ENCODE measurements around the gene FRS3.
A peak's percentile ranks its signal among the peaks of the same experiment; 100 is the strongest.

FRS3 gene

GRCh38 chr6:41757931-41758640 lies 21.6 kb downstream of the FRS3 start:
- H4K20me1 ChIP-seq: no peaks in the 10 kb centered on the region
- no peaks in the 10 kb centered on the region for H3K36me3 ChIP-seq
- H3K4me1 ChIP-seq: peaks cover 7 to 41% (median 26%) of the 10 kb centered on the region in 10 experiments; a peak in 17 of 20 replicates
- no peak overlapping the region for H3K27ac ChIP-seq
- no peaks in the 10 kb centered on the region for H3K27me3 ChIP-seq
- peak overlapping the region in 7 of 11 experiments; percentile 63 to 80 (median 75); a peak in 10 of 22 replicates for H3K4me2 ChIP-seq
- H3K4me3 ChIP-seq: no peak overlapping the region
- no peaks in the 10 kb centered on the region for H3K9me3 ChIP-seq (replicated peaks in 1 of 11)
- peak overlapping the region in 1 of 11 experiments; percentile 24; a peak in 1 of 22 replicates for H3K9ac ChIP-seq
- TF ChIP-seq Cebpa-rat (IDR thresholded peaks at IDR 0.05): no peak

GRCh38 chr6:41757271-41757670 lies 22.4 kb downstream of the FRS3 start:
- H3K27ac ChIP-seq: no peak overlapping the region
- no peaks in the 10 kb centered on the region for H3K27me3 ChIP-seq
- no peaks in the 10 kb centered on the region for H3K9me3 ChIP-seq (replicated peaks in 1 of 11)
- peak overlapping the region in 1 of 11 experiments; percentile 24; a peak in 1 of 22 replicates for H3K9ac ChIP-seq
- peaks cover 7 to 41% (median 26%) of the 10 kb centered on the region in 10 experiments; a peak in 17 of 20 replicates for H3K4me1 ChIP-seq
- no peaks in the 10 kb centered on the region for H3K36me3 ChIP-seq
- H3K4me3 ChIP-seq: no peak overlapping the region
- no peak for TF ChIP-seq Cebpa-rat (IDR thresholded peaks at IDR 0.05)
- no peaks in the 10 kb centered on the region for H4K20me1 ChIP-seq
- H3K4me2 ChIP-seq: peak overlapping the region in 8 of 11 experiments; percentile 44 to 80 (median 74); a peak in 16 of 22 replicates

- H3K4me2 ChIP-seq: peak overlapping the region; percentile 44 to 80 (median 72)
- H4K20me1 ChIP-seq: no peaks in the 10 kb centered on the region
- no peaks in the 10 kb centered on the region for H3K27me3 ChIP-seq
- TF ChIP-seq Cebpa-rat (IDR thresholded peaks at IDR 0.05): no peak
- no peak overlapping the region for H3K4me3 ChIP-seq
- H3K9ac ChIP-seq: peak overlapping the region in 3 of 11 experiments; percentile 19 to 30 (median 24); a peak in 5 of 22 replicates
- H3K4me1 ChIP-seq: peaks cover 7 to 41% (median 26%) of the 10 kb centered on the region in 10 experiments; a peak in 17 of 20 replicates
- H3K36me3 ChIP-seq: no peaks in the 10 kb centered on the region
- peak overlapping the region in 2 of 11 experiments; percentile 21 to 22; a peak in 2 of 22 replicates for H3K27ac ChIP-seq
- H3K9me3 ChIP-seq (replicated peaks in 1 of 11): no peaks in the 10 kb centered on the region
Measured at GRCh38 chr6:41756354-41756753, 23.3 kb downstream of the FRS3 start.

- peak overlapping the region; percentile 44 to 80 (median 72); a peak in 20 of 22 replicates for H3K4me2 ChIP-seq
- no peaks in the 10 kb centered on the region for H3K36me3 ChIP-seq
- TF ChIP-seq Cebpa-rat (IDR thresholded peaks at IDR 0.05): no peak
- no peak overlapping the region for H3K4me3 ChIP-seq
- H3K27me3 ChIP-seq: no peaks in the 10 kb centered on the region
- H3K27ac ChIP-seq: peak overlapping the region in 1 of 11 experiments; percentile 22; a peak in 1 of 22 replicates
- H3K4me1 ChIP-seq: peaks cover 7 to 41% (median 26%) of the 10 kb centered on the region in 10 experiments; a peak in 17 of 20 replicates
- H4K20me1 ChIP-seq: no peaks in the 10 kb centered on the region
- H3K9me3 ChIP-seq (replicated peaks in 1 of 11): no peaks in the 10 kb centered on the region
- H3K9ac ChIP-seq: peak overlapping the region in 1 of 11 experiments; percentile 19; a peak in 1 of 22 replicates
Measured at GRCh38 chr6:41755895-41756294, 23.8 kb downstream of the FRS3 start.

GRCh38 chr6:41750374-41750773 lies 29.3 kb downstream of the FRS3 start:
- Histone ChIP-seq H3K36me3 (no peaks in the 10 kb centered on the region), H3K27ac (no peak overlapping the region), H3K4me3 (no peak overlapping the region), H3K4me2 (no peak overlapping the region), H3K27me3 (no peaks in the 10 kb centered on the region), H3K9ac (no peak overlapping the region), H3K4me1 (no peaks in the 10 kb centered on the region), H4K20me1 (no peaks in the 10 kb centered on the region), H3K9me3 (replicated peaks in 1 of 11) (no peaks in the 10 kb centered on the region)
- no peak for TF ChIP-seq Cebpa-rat (IDR thresholded peaks at IDR 0.05)

GRCh38 chr6:41748542-41748941 lies 31.2 kb downstream of the FRS3 start:
- no peaks in the 10 kb centered on the region for H3K27me3 ChIP-seq
- TF ChIP-seq Cebpa-rat (IDR thresholded peaks at IDR 0.05): no peak
- no peak overlapping the region for H3K4me3 ChIP-seq
- H3K36me3 ChIP-seq: no peaks in the 10 kb centered on the region
- H3K9me3 ChIP-seq (replicated peaks in 1 of 11): no peaks in the 10 kb centered on the region
- no peaks in the 10 kb centered on the region for H4K20me1 ChIP-seq
- peaks cover 0 to 7% (median 0%) of the 10 kb centered on the region in 10 experiments; a peak in 2 of 20 replicates for H3K4me1 ChIP-seq
- no peak overlapping the region for H3K4me2 ChIP-seq
- H3K27ac ChIP-seq: no peak overlapping the region
- H3K9ac ChIP-seq: no peak overlapping the region

GRCh38 chr6:41748102-41748477 lies 31.6 kb downstream of the FRS3 start:
- TF ChIP-seq Cebpa-rat (IDR thresholded peaks at IDR 0.05): no peak
- Histone ChIP-seq H3K4me1 (peaks cover 0 to 7% (median 0%) of the 10 kb centered on the region in 10 experiments; a peak in 2 of 20 replicates), H3K27me3 (no peaks in the 10 kb centered on the region), H3K4me3 (no peak overlapping the region), H3K4me2 (no peak overlapping the region), H3K27ac (no peak overlapping the region), H4K20me1 (no peaks in the 10 kb centered on the region), H3K9me3 (replicated peaks in 1 of 11) (no peaks in the 10 kb centered on the region), H3K36me3 (no peaks in the 10 kb centered on the region), H3K9ac (no peak overlapping the region)

GRCh38 chr6:41747256-41748101 lies 32.2 kb downstream of the FRS3 start, which contains the start of gene PGC:
TSS of gene PGC (minus strand) at chr6:41747397. CDS start at chr6:41747334, 63 bp downstream.
- no peaks in the 10 kb centered on the region for H4K20me1 ChIP-seq
- no peak within 1 kb of the TSS for H3K4me3 ChIP-seq
- no peaks in the 10 kb centered on the region for H3K9me3 ChIP-seq (replicated peaks in 1 of 11)
- no peak within 1 kb of the TSS for H3K27ac ChIP-seq
- H3K27me3 ChIP-seq: no peaks in the 10 kb centered on the region
- no peak within 1 kb of the TSS for H3K4me2 ChIP-seq
- no peak within 1 kb of the TSS for H3K9ac ChIP-seq
- H3K4me1 ChIP-seq: peaks cover 0 to 7% (median 0%) of the 10 kb centered on the region in 10 experiments; a peak in 2 of 20 replicates
- 0 out of 22 replicates have a peak, but pooled peaks of 1 of the 11 experiments have one; percentile 19 for TF ChIP-seq Cebpa-rat (IDR thresholded peaks at IDR 0.05)
- no peaks in the 10 kb centered on the region for H3K36me3 ChIP-seq

- no peak overlapping the region for H3K9ac ChIP-seq
- H3K27me3 ChIP-seq: no peaks in the 10 kb centered on the region
- peaks cover 0 to 17% (median 5%) of the 10 kb centered on the region in 10 experiments; a peak in 6 of 20 replicates for H3K4me1 ChIP-seq
- H3K4me3 ChIP-seq: no peak overlapping the region
- H3K36me3 ChIP-seq: no peaks in the 10 kb centered on the region
- H3K9me3 ChIP-seq (replicated peaks in 1 of 11): no peaks in the 10 kb centered on the region
- H4K20me1 ChIP-seq: no peaks in the 10 kb centered on the region
- no peak overlapping the region for H3K27ac ChIP-seq
- TF ChIP-seq Cebpa-rat (IDR thresholded peaks at IDR 0.05): no peak
- H3K4me2 ChIP-seq: no peak overlapping the region
Measured at GRCh38 chr6:41746107-41746506, 33.6 kb downstream of the FRS3 start.

Data from BLaER1 treated with 17β-estradiol and CSF1 and Interleukin-3, amounts not matched to agents 10 nM and 100 nM (cell line).